ENCODE data around the gene BTBD19. TPM values are rescaled to one million over a fixed set of nuclear protein-coding genes. Genes with fewer than 3 reads are reported as not detected.

Gene BTBD19
- total and polyA plus RNA-seq, 9 of the 15 experiments (the other 6 are each of a cell fraction or from before 2014, with no cell fraction given) = 0.22 to 2.0 (median 0.95) TPM

DNA sequence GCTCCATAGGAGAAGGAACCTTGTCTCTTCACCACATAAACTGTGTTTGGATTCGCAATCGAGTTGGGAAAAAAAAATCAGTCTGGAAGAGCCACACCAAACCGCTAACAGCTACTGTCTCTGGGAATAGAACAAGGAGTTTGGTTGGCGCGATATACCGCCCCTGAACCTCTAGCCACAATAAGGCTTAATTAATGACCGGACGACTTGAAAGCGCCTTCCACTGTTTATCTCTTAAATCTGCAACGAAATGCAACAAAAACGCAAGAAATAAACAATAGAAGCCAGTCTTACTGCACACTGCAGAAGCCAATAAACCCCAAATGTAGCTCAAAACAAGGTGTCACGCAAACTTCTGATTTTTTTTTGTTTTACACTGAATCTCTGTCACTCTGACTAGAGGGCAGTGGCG, 10.9 kb downstream of the BTBD19 start (continued):
- TF ChIP-seq, protein P1, sequence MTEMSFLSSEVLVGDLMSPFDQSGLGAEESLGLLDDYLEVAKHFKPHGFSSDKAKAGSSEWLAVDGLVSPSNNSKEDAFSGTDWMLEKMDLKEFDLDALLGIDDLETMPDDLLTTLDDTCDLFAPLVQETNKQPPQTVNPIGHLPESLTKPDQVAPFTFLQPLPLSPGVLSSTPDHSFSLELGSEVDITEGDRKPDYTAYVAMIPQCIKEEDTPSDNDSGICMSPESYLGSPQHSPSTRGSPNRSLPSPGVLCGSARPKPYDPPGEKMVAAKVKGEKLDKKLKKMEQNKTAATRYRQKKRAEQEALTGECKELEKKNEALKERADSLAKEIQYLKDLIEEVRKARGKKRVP (CRISPR knock-in tag; IDR thresholded peaks at IDR 0.05) = no peak
- TF ChIP-seq TCFL5 (CRISPR knock-in tag; conservative IDR thresholded peaks at IDR 0.05) (no peak), NR4A1 (CRISPR knock-in tag; IDR thresholded peaks at IDR 0.05) (no peak), NR4A1 (tag; IDR thresholded peaks at IDR 0.05) (no peak), ZNF24 (IDR thresholded peaks at IDR 0.05) (no peak), ZNF551 (CRISPR knock-in tag; IDR thresholded peaks at IDR 0.05) (no peak), THRAP3 (IDR thresholded peaks at IDR 0.05; ENCODE audit: borderline replicate concordance) (no peak), KHSRP (IDR thresholded peaks at IDR 0.05) (no peak), MCM2 (IDR thresholded peaks at IDR 0.05; ENCODE audit: low read depth) (no peak), BRD9 (IDR thresholded peaks at IDR 0.05; ENCODE audit: low read depth, partially characterized antibody) (no peak), HDAC3 (IDR thresholded peaks at IDR 0.05; ENCODE audit: borderline replicate concordance, partially characterized antibody) (no peak), CEBPG (CRISPR knock-in tag; IDR thresholded peaks at IDR 0.05) (no peak), CEBPG (tag; conservative IDR thresholded peaks at IDR 0.05 in 1 of 2, IDR thresholded peaks at IDR 0.05 in 1 of 2) (no peak), SRSF9 (IDR thresholded peaks at IDR 0.05; ENCODE audit: borderline replicate concordance, low read depth, low read length) (no peak), ZNF398 (CRISPR knock-in tag; IDR thresholded peaks at IDR 0.05) (no peak), MCM5 (IDR thresholded peaks at IDR 0.05; ENCODE audit: low read depth) (no peak), MYNN (IDR thresholded peaks at IDR 0.05) (no peak), MYNN (CRISPR knock-in tag; IDR thresholded peaks at IDR 0.05) (no peak), ZNF384 (IDR thresholded peaks at IDR 0.05; ENCODE audit: low read depth, low read length) (no peak), ZNF408 (CRISPR knock-in tag; IDR thresholded peaks at IDR 0.05; ENCODE audit: low read depth) (no peak), PRMT5 (CRISPR knock-in tag; IDR thresholded peaks at IDR 0.05) (no peak), SRSF7 (optimal IDR thresholded peaks at IDR 0.05; ENCODE audit: low read depth, low read length) (no peak), TARDBP (IDR thresholded peaks at IDR 0.05) (no peak), FOXJ2 (tag; IDR thresholded peaks at IDR 0.05) (no peak), SP1 (CRISPR knock-in tag; IDR thresholded peaks at IDR 0.05) (peak; percentile 89; the same call in 1 of the 2 replicates), ZC3H8 (IDR thresholded peaks at IDR 0.05) (no peak), CXXC5 (CRISPR knock-in tag; IDR thresholded peaks at IDR 0.05) (no peak; the same call in 1 of the 2 replicates)
- TF ChIP-seq, protein P2, sequence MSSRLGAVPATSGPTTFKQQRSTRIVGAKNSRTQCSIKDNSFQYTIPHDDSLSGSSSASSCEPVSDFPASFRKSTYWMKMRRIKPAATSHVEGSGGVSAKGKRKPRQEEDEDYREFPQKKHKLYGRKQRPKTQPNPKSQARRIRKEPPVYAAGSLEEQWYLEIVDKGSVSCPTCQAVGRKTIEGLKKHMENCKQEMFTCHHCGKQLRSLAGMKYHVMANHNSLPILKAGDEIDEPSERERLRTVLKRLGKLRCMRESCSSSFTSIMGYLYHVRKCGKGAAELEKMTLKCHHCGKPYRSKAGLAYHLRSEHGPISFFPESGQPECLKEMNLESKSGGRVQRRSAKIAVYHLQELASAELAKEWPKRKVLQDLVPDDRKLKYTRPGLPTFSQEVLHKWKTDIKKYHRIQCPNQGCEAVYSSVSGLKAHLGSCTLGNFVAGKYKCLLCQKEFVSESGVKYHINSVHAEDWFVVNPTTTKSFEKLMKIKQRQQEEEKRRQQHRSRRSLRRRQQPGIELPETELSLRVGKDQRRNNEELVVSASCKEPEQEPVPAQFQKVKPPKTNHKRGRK (tag; IDR thresholded peaks at IDR 0.05) = no peak
- TF ChIP-seq, protein P3, sequence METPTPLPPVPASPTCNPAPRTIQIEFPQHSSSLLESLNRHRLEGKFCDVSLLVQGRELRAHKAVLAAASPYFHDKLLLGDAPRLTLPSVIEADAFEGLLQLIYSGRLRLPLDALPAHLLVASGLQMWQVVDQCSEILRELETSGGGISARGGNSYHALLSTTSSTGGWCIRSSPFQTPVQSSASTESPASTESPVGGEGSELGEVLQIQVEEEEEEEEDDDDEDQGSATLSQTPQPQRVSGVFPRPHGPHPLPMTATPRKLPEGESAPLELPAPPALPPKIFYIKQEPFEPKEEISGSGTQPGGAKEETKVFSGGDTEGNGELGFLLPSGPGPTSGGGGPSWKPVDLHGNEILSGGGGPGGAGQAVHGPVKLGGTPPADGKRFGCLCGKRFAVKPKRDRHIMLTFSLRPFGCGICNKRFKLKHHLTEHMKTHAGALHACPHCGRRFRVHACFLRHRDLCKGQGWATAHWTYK (CRISPR knock-in tag; IDR thresholded peaks at IDR 0.05) = no peak

Data from K562 (cell line).